Measurements from ENCODE around the gene DRAXIN.

DNA sequence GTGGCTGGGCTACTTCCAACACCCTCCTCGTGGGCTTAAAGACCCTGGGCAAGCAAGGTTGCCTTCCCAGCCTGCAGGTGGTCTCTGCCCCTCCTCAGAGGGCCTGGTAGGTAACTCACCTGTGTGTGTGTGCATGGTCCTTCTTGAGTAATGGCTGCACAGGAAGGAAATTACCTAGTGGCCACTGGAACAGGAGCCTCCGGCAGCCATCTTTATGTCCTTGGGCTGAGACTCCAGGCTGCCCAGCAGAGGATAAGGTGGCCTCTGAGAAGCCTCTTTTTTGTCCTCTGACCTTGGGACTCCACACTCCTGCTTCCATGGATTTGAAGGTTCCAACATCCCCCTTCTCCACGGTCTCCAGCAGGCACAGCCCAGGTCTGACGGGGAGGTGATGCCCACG lies 20.0 kb downstream of the DRAXIN start:
- TF ChIP-seq CTCF (conservative IDR thresholded peaks at IDR 0.05; ENCODE audit: low read depth, low read length) (no peak), EZH2 (IDR thresholded peaks at IDR 0.05; ENCODE audit: borderline replicate concordance, low read depth, low read length, poor library complexity, severe bottlenecking) (no peak)
